NCI-H1105 (cell line): Measurements from ENCODE around the gene LPIN1.

Source experiments
- DNase-seq: peaks from one replicate; lab custom pipeline; 2025; lab: John Stamatoyannopoulos, UW

Gene LPIN1, protein sequence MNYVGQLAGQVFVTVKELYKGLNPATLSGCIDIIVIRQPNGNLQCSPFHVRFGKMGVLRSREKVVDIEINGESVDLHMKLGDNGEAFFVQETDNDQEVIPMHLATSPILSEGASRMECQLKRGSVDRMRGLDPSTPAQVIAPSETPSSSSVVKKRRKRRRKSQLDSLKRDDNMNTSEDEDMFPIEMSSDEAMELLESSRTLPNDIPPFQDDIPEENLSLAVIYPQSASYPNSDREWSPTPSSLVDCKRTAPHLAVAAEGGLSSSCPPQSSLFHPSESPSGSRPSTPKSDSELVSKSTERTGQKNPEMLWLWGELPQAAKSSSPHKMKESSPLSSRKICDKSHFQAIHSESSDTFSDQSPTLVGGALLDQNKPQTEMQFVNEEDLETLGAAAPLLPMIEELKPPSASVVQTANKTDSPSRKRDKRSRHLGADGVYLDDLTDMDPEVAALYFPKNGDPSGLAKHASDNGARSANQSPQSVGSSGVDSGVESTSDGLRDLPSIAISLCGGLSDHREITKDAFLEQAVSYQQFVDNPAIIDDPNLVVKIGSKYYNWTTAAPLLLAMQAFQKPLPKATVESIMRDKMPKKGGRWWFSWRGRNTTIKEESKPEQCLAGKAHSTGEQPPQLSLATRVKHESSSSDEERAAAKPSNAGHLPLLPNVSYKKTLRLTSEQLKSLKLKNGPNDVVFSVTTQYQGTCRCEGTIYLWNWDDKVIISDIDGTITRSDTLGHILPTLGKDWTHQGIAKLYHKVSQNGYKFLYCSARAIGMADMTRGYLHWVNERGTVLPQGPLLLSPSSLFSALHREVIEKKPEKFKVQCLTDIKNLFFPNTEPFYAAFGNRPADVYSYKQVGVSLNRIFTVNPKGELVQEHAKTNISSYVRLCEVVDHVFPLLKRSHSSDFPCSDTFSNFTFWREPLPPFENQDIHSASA

DNA sequence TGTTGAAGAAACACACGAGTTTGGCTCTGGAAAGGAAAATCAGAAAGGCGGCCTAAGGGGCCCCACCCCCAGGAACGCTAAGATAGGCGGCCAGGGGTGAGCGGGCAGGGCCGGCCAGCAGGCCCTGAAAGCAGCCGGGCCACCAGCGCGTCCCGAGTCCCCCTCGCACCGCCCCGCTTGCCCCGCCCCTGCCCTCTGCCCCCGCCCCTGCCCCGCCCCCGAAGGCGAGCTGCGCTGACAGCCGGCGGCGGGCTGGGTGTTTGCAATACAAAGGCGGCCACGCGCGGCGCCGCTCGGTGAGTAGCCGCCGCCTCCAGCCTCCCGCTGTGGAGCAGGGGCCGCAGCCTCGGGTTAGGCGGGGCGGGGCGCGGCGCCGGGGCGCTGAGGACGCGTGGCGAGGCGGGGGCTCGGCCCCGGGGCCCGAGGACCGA is at the start of gene LPIN1:
Gene LPIN1 (plus strand): TSS at position 257 of the 431 bp plus-strand sequence. CDS start 18,910 bp downstream, outside the sequence.
- DNase-seq: peak; percentile 73

DNA sequence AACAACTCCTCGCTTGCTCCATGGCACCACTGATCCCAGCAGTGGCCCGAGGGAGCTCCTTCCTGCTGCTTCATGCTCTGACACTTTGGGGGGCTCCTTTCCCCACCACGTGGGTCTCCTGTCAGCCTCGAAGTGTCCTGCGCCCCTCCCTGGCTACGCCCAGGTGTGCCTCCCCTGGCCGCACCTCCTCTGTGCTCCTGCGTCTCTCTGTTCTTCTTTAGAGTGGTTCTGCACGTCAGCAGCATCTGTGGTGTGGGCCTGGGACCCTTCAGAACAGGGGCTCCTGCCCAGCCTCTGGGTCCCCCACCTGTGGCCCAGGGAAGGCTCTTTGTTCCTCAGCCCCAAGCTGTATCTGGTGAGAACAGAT is 49.7 kb upstream of the LPIN1 start:
- no peak for DNase-seq

DNA sequence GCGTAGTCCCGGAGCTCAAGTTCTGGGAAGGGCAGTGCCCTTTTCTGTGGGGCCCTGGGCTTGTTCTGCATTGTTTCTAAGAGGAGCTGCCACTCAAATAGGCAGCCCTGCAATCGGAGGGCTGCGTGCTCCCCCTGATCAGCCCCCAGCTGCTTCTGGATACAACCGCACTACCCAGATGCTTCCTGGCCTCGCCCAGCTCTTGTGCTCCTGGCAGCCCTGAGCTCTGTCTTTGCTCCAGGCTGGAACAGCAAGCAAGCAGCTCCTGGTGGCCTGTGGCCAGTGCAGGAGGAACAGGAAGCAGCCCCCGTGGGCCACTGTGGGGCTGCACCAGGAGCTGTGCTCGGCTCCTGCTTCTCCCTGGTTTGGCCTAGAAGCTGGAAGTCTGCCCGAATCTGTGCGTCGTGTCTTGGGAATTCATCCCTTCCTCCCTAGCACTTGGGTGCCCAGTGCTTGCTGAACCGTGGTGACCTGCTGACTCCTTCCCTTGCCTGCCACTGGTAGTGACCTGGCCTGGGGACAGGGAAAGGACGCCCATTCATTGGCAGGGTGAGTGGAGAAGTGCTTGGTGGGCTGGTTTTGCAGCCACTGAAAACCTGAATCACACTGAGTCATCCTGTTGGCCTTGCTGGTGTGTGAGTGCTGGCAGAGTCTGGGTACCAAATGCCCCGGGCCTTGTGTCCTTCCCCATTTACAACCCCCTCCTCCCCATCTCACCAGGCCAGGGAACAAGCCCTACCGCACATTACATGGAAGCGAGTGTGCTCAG is 49.1 kb upstream of the LPIN1 start:
- no peak for DNase-seq

DNA sequence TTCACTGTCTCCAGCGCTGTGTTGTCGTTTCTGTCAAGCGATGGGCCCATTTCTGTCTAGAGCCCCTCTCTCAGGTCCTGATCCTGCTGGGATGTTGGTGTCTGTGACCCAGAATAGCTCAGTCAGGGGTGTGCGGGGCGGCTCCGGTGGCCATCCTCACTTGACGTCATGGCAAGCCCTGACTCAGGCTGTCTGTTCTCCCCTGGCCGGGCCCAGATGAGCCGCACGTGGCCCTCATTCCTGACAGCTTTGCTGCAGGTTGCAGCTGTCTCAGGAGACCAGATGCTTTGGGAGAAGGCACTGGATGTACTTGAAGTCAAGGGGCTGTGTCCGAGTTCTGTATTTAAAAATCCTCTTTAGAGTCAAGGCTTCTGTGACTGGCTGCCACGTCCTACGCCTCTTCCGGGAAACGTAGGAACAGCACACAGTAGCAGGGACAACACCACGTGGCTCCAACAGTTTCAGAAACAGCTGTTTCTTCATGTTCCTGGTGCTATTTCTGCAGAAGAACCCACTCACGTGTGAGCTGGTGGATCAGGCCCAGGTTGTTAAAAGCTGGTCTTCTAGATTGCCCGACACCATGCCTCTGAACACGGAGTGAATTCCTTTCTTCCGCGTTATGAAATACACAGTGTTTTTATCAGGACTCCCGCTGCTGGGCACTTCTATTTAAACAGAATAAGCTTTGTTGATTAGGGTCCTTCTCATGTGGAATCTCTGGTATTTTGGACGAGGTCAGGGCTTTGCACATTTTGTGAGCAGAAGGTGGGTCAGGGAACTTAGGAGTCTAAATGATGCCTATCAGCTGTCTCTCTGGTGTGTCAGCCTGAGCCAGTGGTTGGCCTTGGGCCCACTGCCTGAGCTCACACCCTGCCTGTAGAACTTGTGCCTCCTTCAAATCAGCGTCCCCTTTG is 48.2 kb upstream of the LPIN1 start:
- no peak for DNase-seq

- DNase-seq: no peak
Observed at GRCh38 chr2:11699686-11700670, 46.5 kb upstream of the LPIN1 start.

DNA sequence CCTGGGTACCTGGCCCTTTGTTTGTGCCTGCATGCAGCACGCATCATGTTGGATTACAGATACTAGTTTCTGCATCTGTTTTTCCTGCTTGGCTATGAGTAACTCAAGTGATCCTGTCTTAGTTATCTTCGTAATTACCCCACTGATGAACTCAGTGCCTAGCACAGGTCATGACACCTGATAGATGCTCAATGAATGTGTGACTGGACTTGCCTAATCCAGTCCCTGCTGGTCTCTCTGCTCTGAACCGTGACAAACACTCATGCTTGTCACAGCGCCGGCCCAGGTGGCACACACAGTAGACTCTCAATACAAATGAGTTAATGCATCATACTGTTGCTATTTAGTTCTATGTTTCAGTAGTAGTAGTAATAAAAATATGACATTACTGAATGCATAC is 45.2 kb upstream of the LPIN1 start:
- no peak for DNase-seq

DNA sequence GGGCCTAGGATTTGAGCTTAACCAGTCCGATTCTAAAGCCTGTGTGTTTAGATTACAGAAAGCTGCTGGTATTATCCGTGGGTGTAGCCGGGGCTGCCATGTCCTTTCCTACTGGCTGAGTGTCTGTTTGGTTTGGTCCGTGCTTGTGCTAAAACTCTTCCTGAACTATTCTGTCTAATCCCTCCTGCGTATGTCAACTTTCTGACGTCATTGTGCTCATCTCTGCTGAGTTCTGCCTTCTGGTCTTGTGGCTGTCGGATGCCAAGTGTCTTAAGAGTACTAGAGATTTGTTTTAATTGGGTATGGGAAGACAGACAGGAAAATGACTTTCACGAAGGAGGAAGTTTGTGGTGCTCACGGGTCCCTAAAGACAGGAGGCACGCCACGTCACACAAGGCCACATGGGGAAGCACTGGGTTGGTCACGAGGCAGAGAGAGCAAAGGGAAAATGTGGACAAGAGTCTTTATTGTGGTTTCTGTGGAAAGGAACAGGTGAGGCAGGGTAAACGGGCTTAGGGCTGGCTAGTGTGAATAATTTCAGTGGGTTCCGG is 44.6 kb upstream of the LPIN1 start:
- no peak for DNase-seq

DNA sequence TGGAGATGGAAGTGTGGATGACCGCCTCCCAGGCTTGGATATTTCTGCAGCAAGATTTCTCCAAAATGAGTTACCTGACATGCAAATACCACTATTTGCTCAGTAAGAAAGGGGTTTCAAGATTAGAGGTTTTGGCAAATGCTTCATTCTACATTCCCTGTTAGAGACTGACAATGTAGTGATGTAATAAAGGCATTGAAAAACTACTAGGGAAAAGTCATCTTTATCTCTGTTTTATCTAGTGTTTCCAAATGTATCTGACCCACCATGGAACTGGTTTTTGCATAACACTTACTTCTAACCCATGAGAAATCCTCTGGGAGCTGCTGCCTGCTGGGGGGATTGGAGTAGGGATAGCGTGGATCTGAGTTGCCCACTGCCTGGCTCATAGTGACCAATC is 43.5 kb upstream of the LPIN1 start:
- DNase-seq: no peak

DNA sequence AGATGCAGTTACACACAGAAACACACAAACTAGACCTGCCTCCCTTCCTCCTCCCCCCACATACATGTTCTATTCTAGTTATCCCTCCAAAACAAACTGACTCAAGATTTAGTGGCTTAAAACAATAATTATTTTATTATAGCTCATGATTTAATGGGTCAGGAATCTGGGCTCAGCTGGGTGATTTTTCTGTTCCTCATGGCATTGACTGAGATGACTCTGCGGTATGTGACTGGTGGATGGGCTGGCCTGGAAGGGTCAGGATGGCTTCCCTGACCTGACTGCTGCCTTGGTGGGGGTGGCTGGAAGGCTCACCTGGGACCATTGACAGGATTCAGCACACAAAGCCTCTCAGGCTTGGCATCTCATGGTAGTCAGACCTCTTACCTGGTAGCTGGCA is 42.7 kb upstream of the LPIN1 start:
- no peak for DNase-seq

DNA sequence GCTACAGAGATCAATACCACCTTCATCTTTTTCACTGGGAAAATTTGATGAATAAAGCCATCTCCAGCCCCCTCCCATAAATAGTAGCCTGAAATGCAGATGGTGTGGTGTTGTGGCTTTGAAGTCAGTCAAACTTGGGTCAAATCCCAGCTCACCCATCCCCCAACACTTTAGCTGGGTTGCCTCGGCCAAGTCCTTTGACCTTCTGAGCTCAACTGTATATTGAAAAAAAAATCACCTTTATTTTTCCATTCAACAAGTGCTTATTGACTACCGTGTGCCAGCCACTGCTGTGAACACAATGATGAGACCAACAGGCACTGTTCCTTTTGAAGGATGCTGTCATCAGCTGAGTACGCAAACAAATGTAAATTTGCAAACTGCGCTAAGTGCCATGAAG is 41.4 kb upstream of the LPIN1 start:
- no peak for DNase-seq

GRCh38 chr2:11705711-11706110 is 40.7 kb upstream of the LPIN1 start:
- DNase-seq: no peak

GRCh38 chr2:11708106-11708505 is 38.3 kb upstream of the LPIN1 start:
- no peak for DNase-seq

GRCh38 chr2:11709293-11709692 is 37.1 kb upstream of the LPIN1 start:
- no peak for DNase-seq

DNA sequence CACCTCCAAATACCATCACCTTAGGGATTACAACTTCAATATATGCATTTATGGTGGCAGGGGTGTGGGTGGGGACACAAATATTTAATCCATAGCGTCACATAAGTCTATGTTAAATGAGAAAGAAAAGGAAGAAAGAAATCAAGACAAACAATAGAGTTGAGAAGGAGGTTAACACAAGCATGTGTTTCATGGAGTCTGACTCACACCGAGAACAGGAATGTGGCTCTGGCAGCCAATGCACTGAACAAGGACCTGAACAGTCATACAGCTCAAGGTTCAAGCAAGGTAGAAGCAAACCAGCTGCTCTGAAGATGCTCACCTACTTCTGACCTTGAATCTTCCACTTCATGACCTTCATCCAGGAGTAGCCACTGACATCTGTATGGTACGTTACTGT is 36.2 kb upstream of the LPIN1 start:
- DNase-seq: no peak

- DNase-seq: no peak
Observed at GRCh38 chr2:11710632-11711353, 35.6 kb upstream of the LPIN1 start.

DNA sequence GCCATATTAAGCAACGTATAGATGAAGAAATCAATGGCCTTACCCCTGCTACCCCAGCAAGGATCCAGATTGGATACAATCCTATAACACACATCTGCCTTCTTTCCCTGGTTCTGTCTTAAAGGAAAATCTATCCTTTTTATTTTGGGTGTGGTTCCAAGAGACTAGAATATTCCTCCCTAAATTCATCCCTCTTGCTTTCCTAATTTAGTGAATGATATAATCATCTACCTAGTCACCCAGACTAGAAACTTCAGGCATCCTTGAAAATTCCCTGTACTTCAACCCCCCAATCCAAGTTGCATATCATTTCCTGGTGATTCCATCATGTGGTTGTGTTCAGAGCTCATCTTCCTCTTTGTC is 35.1 kb upstream of the LPIN1 start:
- DNase-seq: no peak

GRCh38 chr2:11711751-11712150 is 34.7 kb upstream of the LPIN1 start:
- no peak for DNase-seq

- no peak for DNase-seq
Observed at GRCh38 chr2:11712866-11713265, 33.6 kb upstream of the LPIN1 start.

DNA sequence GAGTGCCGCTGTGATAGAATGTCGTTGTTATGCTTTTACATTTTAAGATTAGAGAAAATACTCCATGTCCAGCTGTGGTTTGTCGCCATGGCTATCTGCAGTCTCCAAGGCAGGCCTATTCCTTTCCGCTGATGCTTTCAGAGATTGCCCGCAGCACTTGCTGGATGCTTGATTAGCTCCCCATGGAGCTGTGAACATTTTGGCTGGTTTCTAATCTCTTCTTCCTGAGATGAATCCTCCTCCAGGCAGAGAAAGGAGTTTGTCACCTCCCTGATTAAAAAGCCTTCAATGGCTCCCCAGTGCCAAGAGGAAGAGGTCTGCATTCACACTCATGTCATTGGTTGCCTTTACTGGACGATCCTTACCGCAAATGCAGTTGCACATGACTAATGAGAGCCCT is 32.6 kb upstream of the LPIN1 start:
- no peak for DNase-seq
